PC-3 (cell line): Measurements from ENCODE around the gene AEN. TPM values are rescaled to one million over a fixed set of nuclear protein-coding genes. Genes with fewer than 3 reads are reported as not detected.

Experiments used
- ATAC-seq: fragments of 200-7000 bp; cut with Tn5 transposase; 2 replicates; pipeline ENCODE4 v1.9.1; 2020; ENCODE audit warnings: mild to moderate bottlenecking, moderate library complexity
- BruUV-seq: library from RNA; stranded (reverse); fragments of 400-500 nt; replicated peaks from 2 replicates; lab custom pipeline; 2021; lab: Mats Ljungman, UMichigan
- CTCF ChIA-PET: fragments of 300-600 bp; sonication (Branson Sonifier 250); formaldehyde crosslinking; loops from one replicate; lab custom pipeline; 2022; ENCODE audit warnings: antibody characterized with exemption; lab: Charles Lee
- POLR2A ChIA-PET: fragments of 300-600 bp; sonication (Branson Sonifier 250); formaldehyde crosslinking; loops from one replicate; lab custom pipeline; 2022; ENCODE audit warnings: antibody characterized with exemption; ENCODE audit not compliant: unreplicated experiment; lab: Charles Lee
- DNase-seq: peaks from one replicate; pipeline ENCODE4 v3.0.0-alpha.2; 2015
- H2AFZ ChIP-seq: fragments of 300-600 bp; sonication (generic); 2 replicates; pipeline ENCODE4 v1.6.0; 2016; ENCODE audit warnings: antibody characterized with exemption, low read length
- H3F3A ChIP-seq: fragments of 300-600 bp; sonication (generic); one replicate; pipeline ENCODE4 v1.6.0; 2017; ENCODE audit warnings: antibody characterized with exemption, low read length, control low read depth, mild to moderate bottlenecking; ENCODE audit not compliant: unreplicated experiment
- H3K27ac ChIP-seq: fragments of 300-600 bp; sonication (generic); 2 replicates; pipeline ENCODE4 v1.5.1; 2016; ENCODE audit warnings: mild to moderate bottlenecking, low read length
- H3K27me3 ChIP-seq: fragments of 300-600 bp; sonication (generic); 2 replicates; pipeline ENCODE4 v1.6.1; 2016; ENCODE audit warnings: low read length, mixed read lengths
- H3K36me3 ChIP-seq: fragments of 300-600 bp; sonication (generic); 2 replicates; pipeline ENCODE4 v1.6.1; 2016; ENCODE audit warnings: low read depth, mixed run types, low read length, mixed read lengths
- H3K4me1 ChIP-seq: fragments of 300-600 bp; sonication (generic); 2 replicates; pipeline ENCODE4 v1.5.1; 2016; ENCODE audit warnings: low read length; ENCODE audit not compliant: insufficient read depth
- H3K4me2 ChIP-seq: fragments of 300-600 bp; sonication (generic); 2 replicates; pipeline ENCODE4 v1.6.0; 2016; ENCODE audit warnings: low read length
- H3K4me3 ChIP-seq: fragments of 300-600 bp; sonication (generic); 2 replicates; pipeline ENCODE4 v1.5.1; 2016; ENCODE audit warnings: mild to moderate bottlenecking, low read length, mixed read lengths
- H3K79me2 ChIP-seq: fragments of 300-600 bp; sonication (generic); 2 replicates; pipeline ENCODE4 v1.6.1; 2017; ENCODE audit warnings: low read length, mixed read lengths
- H3K9ac ChIP-seq: fragments of 300-600 bp; sonication (generic); 2 replicates; pipeline ENCODE4 v1.6.0; 2016; ENCODE audit warnings: mild to moderate bottlenecking, low read length
- H3K9me2 ChIP-seq: fragments of 300-600 bp; sonication (generic); replicated peaks from 2 replicates; pipeline ENCODE4 v1.6.1; 2016; ENCODE audit warnings: mixed run types, low read length, mixed read lengths
- H3K9me3 ChIP-seq: fragments of 300-600 bp; sonication (generic); 2 replicates; pipeline ENCODE4 v1.6.1; 2016; ENCODE audit warnings: low read length, mixed read lengths
- H4K20me1 ChIP-seq: fragments of 300-600 bp; sonication (generic); 2 replicates; pipeline ENCODE4 v1.6.1; 2016; ENCODE audit warnings: low read length, mixed read lengths
- EZH2 ChIP-seq: fragments of 300-600 bp; sonication (generic); IDR thresholded peaks from one replicate; pipeline ENCODE4 v1.6.1; 2017; ENCODE audit warnings: antibody characterized with exemption, mild to moderate bottlenecking, low read length; ENCODE audit not compliant: unreplicated experiment
- EZH2phosphoT487 ChIP-seq: fragments of 300-600 bp; sonication (generic); IDR thresholded peaks from 2 replicates; pipeline ENCODE4 v1.6.1; 2018; ENCODE audit warnings: mild to moderate bottlenecking, antibody characterized with exemption, low read length, borderline replicate concordance
- intact Hi-C: fragments of 100-400 bp; cut with micrococcal nuclease; formaldehyde crosslinking; loops from 2 replicates; pipeline ENCODE4 v1.9.0; 2023
- total RNA-seq: library from RNA; depleted of rRNA; stranded (reverse); fragments of >200 nt; gene quantifications from 2 replicates; pipeline ENCODE4 v1.2.3, GENCODE V29; 2014
- TF ChIP-seq, protein P1 (sequence below): fragments of 300-600 bp; sonication (generic); conservative IDR thresholded peaks from 2 replicates; pipeline ENCODE4 v1.5.1; 2017; ENCODE audit warnings: antibody characterized with exemption, low read depth, mild to moderate bottlenecking, low read length

The AEN gene
- total RNA-seq, 1 experiment from 2014 or later: 81.3 TPM

DNA sequence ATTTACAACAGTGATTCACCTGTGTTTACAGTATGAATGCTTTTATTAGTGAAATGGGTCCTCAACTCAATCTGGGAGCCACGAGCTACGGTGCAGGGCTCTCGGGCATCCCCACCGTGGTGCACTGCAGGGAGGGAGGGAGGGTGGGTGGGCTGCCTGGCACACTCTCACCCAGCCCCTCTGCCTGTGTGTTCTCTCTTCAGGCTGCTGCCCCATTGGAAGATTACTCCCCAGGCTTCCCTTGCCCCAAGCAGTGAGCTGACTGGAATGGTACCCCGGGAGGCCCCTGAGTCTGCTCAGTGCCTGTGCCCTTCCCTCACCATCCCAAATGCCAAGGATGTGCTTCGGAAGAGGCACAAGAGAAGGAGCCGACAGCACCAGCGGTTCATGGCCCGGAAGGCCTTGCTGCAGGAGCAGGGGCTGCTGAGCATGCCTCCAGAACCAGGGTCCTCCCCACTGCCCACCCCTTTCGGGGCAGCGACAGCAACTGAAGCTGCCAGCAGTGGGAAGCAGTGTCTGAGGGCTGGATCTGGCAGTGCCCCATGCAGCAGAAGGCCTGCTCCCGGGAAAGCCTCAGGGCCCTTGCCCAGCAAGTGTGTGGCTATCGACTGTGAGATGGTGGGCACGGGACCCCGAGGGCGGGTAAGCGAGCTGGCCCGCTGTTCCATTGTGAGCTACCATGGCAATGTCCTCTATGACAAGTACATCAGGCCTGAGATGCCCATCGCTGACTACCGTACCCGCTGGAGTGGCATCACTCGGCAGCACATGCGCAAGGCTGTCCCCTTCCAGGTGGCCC is 5.0 kb downstream of the AEN start:
- ChIA-PET CTCF (no interaction called here), POLR2A (no interaction called here)
- no peak for ATAC-seq
- Histone ChIP-seq H3K27me3 (no peaks in the 10 kb centered on the region), H3K4me2 (0 out of 2 replicates have a peak overlapping the region, but pooled peaks have one; percentile 9), H3K36me3 (peaks cover 57% of the 10 kb centered on the region), H2AFZ (no peak overlapping the region), H3K4me3 (no peak overlapping the region), H3K9me2 (no peaks in the 10 kb centered on the region), H3K79me2 (peaks cover 94% of the 10 kb centered on the region), H3K27ac (no peak overlapping the region), H3K9ac (no peak overlapping the region), H3K9me3 (no peaks in the 10 kb centered on the region), H3F3A (no peaks in the 10 kb centered on the region), H3K4me1 (peaks cover 72% of the 10 kb centered on the region), H4K20me1 (peaks cover 30% of the 10 kb centered on the region; the same call in 1 of the 2 replicates)
- intact Hi-C loops: loop anchor here (10.0 kb wide), 1 partner anchor 209 kb away; no protein-coding TSS in a partner anchor
- no TSS peak for BruUV-seq
- TF ChIP-seq, protein P1, sequence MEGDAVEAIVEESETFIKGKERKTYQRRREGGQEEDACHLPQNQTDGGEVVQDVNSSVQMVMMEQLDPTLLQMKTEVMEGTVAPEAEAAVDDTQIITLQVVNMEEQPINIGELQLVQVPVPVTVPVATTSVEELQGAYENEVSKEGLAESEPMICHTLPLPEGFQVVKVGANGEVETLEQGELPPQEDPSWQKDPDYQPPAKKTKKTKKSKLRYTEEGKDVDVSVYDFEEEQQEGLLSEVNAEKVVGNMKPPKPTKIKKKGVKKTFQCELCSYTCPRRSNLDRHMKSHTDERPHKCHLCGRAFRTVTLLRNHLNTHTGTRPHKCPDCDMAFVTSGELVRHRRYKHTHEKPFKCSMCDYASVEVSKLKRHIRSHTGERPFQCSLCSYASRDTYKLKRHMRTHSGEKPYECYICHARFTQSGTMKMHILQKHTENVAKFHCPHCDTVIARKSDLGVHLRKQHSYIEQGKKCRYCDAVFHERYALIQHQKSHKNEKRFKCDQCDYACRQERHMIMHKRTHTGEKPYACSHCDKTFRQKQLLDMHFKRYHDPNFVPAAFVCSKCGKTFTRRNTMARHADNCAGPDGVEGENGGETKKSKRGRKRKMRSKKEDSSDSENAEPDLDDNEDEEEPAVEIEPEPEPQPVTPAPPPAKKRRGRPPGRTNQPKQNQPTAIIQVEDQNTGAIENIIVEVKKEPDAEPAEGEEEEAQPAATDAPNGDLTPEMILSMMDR: no peak
- TF ChIP-seq EZH2: no peak
- TF ChIP-seq EZH2phosphoT487: no peak
- no peak for DNase-seq

DNA sequence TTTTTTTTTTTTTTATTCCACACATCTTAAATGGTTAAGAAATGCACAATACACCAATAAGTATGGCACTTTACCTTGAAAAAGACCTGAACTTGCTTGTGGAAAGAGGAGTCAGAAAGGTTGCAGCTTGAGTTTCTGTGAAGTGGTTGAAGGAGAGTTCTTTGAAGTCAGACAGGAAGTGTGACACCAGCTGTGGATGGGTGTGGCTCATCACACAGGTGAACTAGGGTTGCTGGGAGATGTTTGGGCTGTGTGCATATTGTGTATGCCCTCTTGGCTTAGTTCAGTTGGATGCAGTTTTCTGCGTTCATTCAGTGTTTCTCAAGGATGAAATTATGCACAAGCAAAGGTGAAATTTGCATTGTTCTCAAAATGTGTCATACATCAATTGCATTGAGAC is 6.3 kb downstream of the AEN start:
- intact Hi-C loops: loop anchor here (10.0 kb wide), 1 partner anchor 207 kb away; no protein-coding TSS in a partner anchor
- Histone ChIP-seq H3K9me2 (no peaks in the 10 kb centered on the region), H4K20me1 (peaks cover 30% of the 10 kb centered on the region; the same call in 1 of the 2 replicates), H3K4me2 (peak overlapping the region; percentile 9), H3K79me2 (peaks cover 92% of the 10 kb centered on the region), H3K4me3 (no peak overlapping the region), H3F3A (no peaks in the 10 kb centered on the region), H3K27ac (no peak overlapping the region), H3K4me1 (peaks cover 72% of the 10 kb centered on the region), H3K9ac (no peak overlapping the region), H3K9me3 (no peaks in the 10 kb centered on the region), H2AFZ (no peak overlapping the region), H3K36me3 (peaks cover 67% of the 10 kb centered on the region), H3K27me3 (no peaks in the 10 kb centered on the region)
- ATAC-seq (no peak), DNase-seq (no peak)
- no peak for TF ChIP-seq EZH2
- TF ChIP-seq, protein P1: no peak
- TF ChIP-seq EZH2phosphoT487: no peak
- no TSS peak for BruUV-seq
- ChIA-PET POLR2A (no interaction called here), CTCF (no interaction called here)
